HG03196 (cell line): ENCODE measurements around the gene GH2.
A peak's percentile ranks its signal among the peaks of the same experiment; 100 is the strongest.
"Not testable (repeated sequence)": the region's sequence is repeated elsewhere in the genome, so short reads cannot be mapped to it uniquely, and the experiment has no call there.

Experiments used
- ATAC-seq: cut with Tn5 transposase; IDR thresholded peaks from one replicate; pipeline ENCODE4 v1.9.1; 2021; ENCODE audit not compliant: unreplicated experiment

The GH2 gene

GRCh38 chr17:63881935-63882601, at the start of gene GH2:
GH2 (minus strand) TSS chr17:63881944; CDS start chr17:63881801, 143 bp downstream.
- ATAC-seq: no peak

- peak; percentile 31 for ATAC-seq
Measured at GRCh38 chr17:63930951-63931575, 49.3 kb upstream of the GH2 start.

- no peak for ATAC-seq
Measured at GRCh38 chr17:63929860-63930766, 48.4 kb upstream of the GH2 start.

- no peak for ATAC-seq
Measured at GRCh38 chr17:63928966-63929695, 47.4 kb upstream of the GH2 start.

- no peak for ATAC-seq
Measured at GRCh38 chr17:63928172-63928666, 46.5 kb upstream of the GH2 start.

GRCh38 chr17:63927464-63928171, 45.9 kb upstream of the GH2 start:
- ATAC-seq: no peak

GRCh38 chr17:63926164-63926563, 44.4 kb upstream of the GH2 start:
- ATAC-seq: no peak

- ATAC-seq: no peak
Measured at GRCh38 chr17:63925615-63926014, 43.9 kb upstream of the GH2 start.

- ATAC-seq: not testable (repeated sequence)
Measured at GRCh38 chr17:63922402-63922801, 40.7 kb upstream of the GH2 start.

- not testable (repeated sequence) for ATAC-seq
Measured at GRCh38 chr17:63920779-63921178, 39.0 kb upstream of the GH2 start.

GRCh38 chr17:63920050-63920449, 38.3 kb upstream of the GH2 start:
- not testable (repeated sequence) for ATAC-seq

GRCh38 chr17:63919311-63919723, 37.6 kb upstream of the GH2 start:
- peak; percentile 56 for ATAC-seq

- not testable (repeated sequence) for ATAC-seq
Measured at GRCh38 chr17:63918789-63919305, 37.1 kb upstream of the GH2 start, which contains the start of gene GH1. GH1 (minus strand) TSS chr17:63918839; CDS start chr17:63918776, 63 bp downstream.

- no peak for ATAC-seq
Measured at GRCh38 chr17:63918305-63918704, 36.6 kb upstream of the GH2 start.

GRCh38 chr17:63917646-63918045, 35.9 kb upstream of the GH2 start:
- ATAC-seq: no peak

- ATAC-seq: not testable (repeated sequence)
Measured at GRCh38 chr17:63917206-63917605, 35.5 kb upstream of the GH2 start.

- ATAC-seq: no peak
Measured at GRCh38 chr17:63916566-63917185, 34.9 kb upstream of the GH2 start.

- ATAC-seq: not testable (repeated sequence)
Measured at GRCh38 chr17:63915753-63916152, 34.0 kb upstream of the GH2 start.

- ATAC-seq: no peak
Measured at GRCh38 chr17:63914471-63914870, 32.7 kb upstream of the GH2 start.
